NT2/D1 (cell line): Measurements from ENCODE around the gene OCIAD1.
"Not testable (repeated sequence)": the region's sequence is repeated elsewhere in the genome, so short reads cannot be mapped to it uniquely, and the experiment has no call there.

Source experiments
- DNase-seq: peaks from one replicate; pipeline ENCODE4 v3.0.0-alpha.2; 2011; ENCODE audit warnings: low read depth, low spot score
- H3K27me3 ChIP-seq: 2 replicates; pipeline ENCODE4 v1.6.0; 2011; ENCODE audit warnings: mild to moderate bottlenecking; ENCODE audit not compliant: insufficient read length, insufficient read depth
- H3K36me3 ChIP-seq: 2 replicates; pipeline ENCODE4 v1.6.1; 2011; ENCODE audit warnings: mild to moderate bottlenecking, low read length, mixed read lengths; ENCODE audit not compliant: insufficient read depth, insufficient read length
- H3K4me1 ChIP-seq: 2 replicates; pipeline ENCODE4 v1.5.1; 2011; ENCODE audit not compliant: insufficient read depth, insufficient read length
- H3K4me3 ChIP-seq: 2 replicates; pipeline ENCODE4 v1.5.1; 2011; ENCODE audit warnings: low read depth; ENCODE audit not compliant: insufficient read length
- H3K9ac ChIP-seq: 2 replicates; pipeline ENCODE4 v1.6.0; 2011; ENCODE audit warnings: low read depth; ENCODE audit not compliant: insufficient read length
- H3K9me3 ChIP-seq: 2 replicates; pipeline ENCODE4 v1.5.1; 2011; ENCODE audit warnings: mild to moderate bottlenecking, low read length; ENCODE audit not compliant: insufficient read depth
- SUZ12 ChIP-seq: IDR thresholded peaks from 2 replicates; pipeline ENCODE4 v1.6.1; 2011; ENCODE audit not compliant: insufficient read length, insufficient read depth; ENCODE audit errors: extremely low read depth
- YY1 ChIP-seq: IDR thresholded peaks from 2 replicates; pipeline ENCODE4 v1.6.1; 2011; ENCODE audit not compliant: insufficient read length, insufficient read depth
- ZNF274 ChIP-seq: IDR thresholded peaks from 2 replicates; pipeline ENCODE4 v1.6.1; 2011; ENCODE audit warnings: mild to moderate bottlenecking, low read depth, low read length

Gene OCIAD1

GRCh38 chr4:48853604-48854394 is 22.9 kb downstream of the OCIAD1 start:
- no peaks in the 10 kb centered on the region for H3K4me1 ChIP-seq
- DNase-seq = no peak
- TF ChIP-seq SUZ12 (no peak), ZNF274 (no peak), YY1 (no peak)
- no peak overlapping the region for H3K9ac ChIP-seq
- H3K27me3 ChIP-seq = no peaks in the 10 kb centered on the region
- H3K9me3 ChIP-seq = no peaks in the 10 kb centered on the region
- H3K4me3 ChIP-seq = no peak overlapping the region
- peaks cover 77% of the 10 kb centered on the region for H3K36me3 ChIP-seq

GRCh38 chr4:48854395-48854683 is 23.5 kb downstream of the OCIAD1 start:
- H3K36me3 ChIP-seq = peaks cover 77% of the 10 kb centered on the region
- TF ChIP-seq SUZ12 (no peak), ZNF274 (no peak), YY1 (no peak)
- H3K4me3 ChIP-seq = no peak overlapping the region
- no peaks in the 10 kb centered on the region for H3K4me1 ChIP-seq
- H3K9ac ChIP-seq = no peak overlapping the region
- H3K27me3 ChIP-seq = no peaks in the 10 kb centered on the region
- H3K9me3 ChIP-seq = no peaks in the 10 kb centered on the region
- DNase-seq = no peak

GRCh38 chr4:48854982-48855381 is 24.1 kb downstream of the OCIAD1 start:
- Histone ChIP-seq H3K9ac (no peak overlapping the region), H3K36me3 (peaks cover 71% of the 10 kb centered on the region), H3K9me3 (no peaks in the 10 kb centered on the region), H3K27me3 (no peaks in the 10 kb centered on the region), H3K4me3 (no peak overlapping the region), H3K4me1 (no peaks in the 10 kb centered on the region)
- TF ChIP-seq SUZ12 (no peak), ZNF274 (no peak), YY1 (no peak)
- DNase-seq = no peak

- no peaks in the 10 kb centered on the region for H3K27me3 ChIP-seq
- no peaks in the 10 kb centered on the region for H3K4me1 ChIP-seq
- H3K9ac ChIP-seq = no peak overlapping the region
- no peaks in the 10 kb centered on the region for H3K9me3 ChIP-seq
- no peak overlapping the region for H3K4me3 ChIP-seq
- H3K36me3 ChIP-seq = peaks cover 47% of the 10 kb centered on the region
- DNase-seq = no peak
- TF ChIP-seq SUZ12 = no peak
- no peak for TF ChIP-seq ZNF274
- TF ChIP-seq YY1 = no peak
These were observed 27.2 kb downstream of the OCIAD1 start for GRCh38 chr4:48858130-48858529.

GRCh38 chr4:48862038-48862437 is 31.1 kb downstream of the OCIAD1 start:
- Histone ChIP-seq H3K4me3 (no peak overlapping the region), H3K36me3 (peaks cover 12% of the 10 kb centered on the region), H3K27me3 (no peaks in the 10 kb centered on the region), H3K4me1 (no peaks in the 10 kb centered on the region), H3K9me3 (no peaks in the 10 kb centered on the region), H3K9ac (no peak overlapping the region)
- no peak for DNase-seq
- TF ChIP-seq ZNF274 = no peak
- no peak for TF ChIP-seq YY1
- TF ChIP-seq SUZ12 = no peak

GRCh38 chr4:48862661-48863060 is 31.8 kb downstream of the OCIAD1 start:
- H3K27me3 ChIP-seq = no peaks in the 10 kb centered on the region
- DNase-seq = no peak

GRCh38 chr4:48863728-48864127 is 32.8 kb downstream of the OCIAD1 start:
- Histone ChIP-seq H3K36me3 (peaks cover 2% of the 10 kb centered on the region), H3K9me3 (no peaks in the 10 kb centered on the region), H3K27me3 (no peaks in the 10 kb centered on the region), H3K9ac (no peak overlapping the region), H3K4me3 (no peak overlapping the region), H3K4me1 (no peaks in the 10 kb centered on the region)
- no peak for DNase-seq
- TF ChIP-seq SUZ12 = no peak
- no peak for TF ChIP-seq YY1
- no peak for TF ChIP-seq ZNF274

More at GRCh38 chr4:48862661-48863060, 31.8 kb downstream of the OCIAD1 start:
- no peak for TF ChIP-seq SUZ12
- Histone ChIP-seq H3K9ac (no peak overlapping the region), H3K4me1 (no peaks in the 10 kb centered on the region), H3K4me3 (no peak overlapping the region), H3K9me3 (no peaks in the 10 kb centered on the region), H3K36me3 (peaks cover 7% of the 10 kb centered on the region)

GRCh38 chr4:48864696-48865095 is 33.8 kb downstream of the OCIAD1 start:
- not testable (repeated sequence) for H3K27me3 ChIP-seq, H3K9me3 ChIP-seq, H3K36me3 ChIP-seq, H3K4me3 ChIP-seq, H3K9ac ChIP-seq, H3K4me1 ChIP-seq, DNase-seq
